HG02981 (cell line): ENCODE measurements around the gene PID1.

Source experiments
- ATAC-seq: cut with Tn5 transposase; IDR thresholded peaks from one replicate; pipeline ENCODE4 v1.9.1; 2021; ENCODE audit warnings: mild to moderate bottlenecking, moderate library complexity; ENCODE audit not compliant: unreplicated experiment

Gene PID1

GRCh38 chr2:229033816-229034215, 237.3 kb downstream of the PID1 start:
- no peak for ATAC-seq

DNA sequence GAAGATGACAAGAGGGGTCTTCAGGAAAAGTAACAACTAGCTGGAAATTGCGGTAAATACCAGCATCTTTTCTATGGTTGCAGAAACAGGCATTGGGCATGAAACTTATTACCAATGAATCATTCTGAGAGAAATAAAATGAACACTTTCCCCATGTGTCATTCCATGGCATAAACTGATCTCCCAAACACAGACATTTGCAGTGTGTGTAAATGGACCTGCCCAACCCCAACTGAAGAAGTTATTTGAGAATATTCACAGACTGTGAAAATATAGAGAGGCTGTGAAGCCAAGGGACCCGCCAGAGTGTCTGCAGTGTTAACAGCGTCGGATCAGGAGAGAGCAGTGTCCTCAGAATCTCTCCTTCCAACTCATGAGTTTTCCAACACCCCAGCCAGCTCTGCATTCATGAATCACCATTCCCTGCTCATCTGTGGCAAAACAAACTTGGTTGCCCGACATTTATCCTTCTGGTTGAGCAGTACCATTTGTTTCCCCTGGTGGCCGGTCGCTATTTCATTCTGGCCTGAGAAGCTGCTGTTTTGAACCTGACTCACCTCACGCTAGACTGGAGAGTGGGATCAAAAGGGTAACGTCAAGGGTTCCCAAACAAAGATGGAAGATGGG, 238.4 kb downstream of the PID1 start:
- ATAC-seq = no peak

GRCh38 chr2:229027353-229028105, 243.6 kb downstream of the PID1 start:
- no peak for ATAC-seq

- ATAC-seq = no peak
Observed at GRCh38 chr2:229025653-229026052, 245.4 kb downstream of the PID1 start.

DNA sequence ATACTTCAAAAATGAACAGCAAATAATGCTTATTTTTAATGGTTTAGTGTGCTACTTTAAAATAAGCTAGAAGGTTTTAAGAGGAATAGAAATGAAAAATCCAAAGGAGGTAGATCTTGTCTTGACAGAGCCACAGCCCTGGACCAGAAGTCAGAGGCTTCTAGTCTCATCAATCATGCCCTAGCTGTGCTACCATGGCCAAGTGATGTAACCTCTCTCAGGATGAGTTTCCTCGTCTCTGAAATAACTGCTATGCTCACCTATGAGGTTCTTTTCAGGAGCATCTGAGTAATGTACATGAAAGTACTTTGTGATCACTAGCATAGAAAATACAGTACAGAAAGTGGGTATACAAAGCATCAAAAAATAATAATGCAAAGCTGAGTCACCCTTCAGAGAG, 248.4 kb downstream of the PID1 start:
- ATAC-seq = no peak

DNA sequence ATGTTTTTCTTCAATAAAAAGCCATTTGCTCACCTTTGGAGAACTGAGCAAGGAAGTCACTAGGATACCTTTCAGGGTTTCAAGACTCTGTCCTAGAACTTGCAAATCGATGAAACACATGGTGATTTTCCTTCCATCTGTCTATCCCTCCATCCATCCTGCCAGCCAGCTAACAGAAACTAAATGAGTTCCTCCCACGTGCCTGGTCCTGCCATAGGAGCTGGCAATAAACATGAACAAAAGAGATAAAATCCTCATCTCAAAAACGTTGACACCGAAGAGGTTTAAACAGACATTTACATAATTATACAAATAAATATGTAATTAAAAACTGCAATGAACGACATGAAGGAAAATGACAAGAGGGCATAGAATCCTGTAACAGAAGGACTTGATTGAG, 249.0 kb downstream of the PID1 start:
- no peak for ATAC-seq

DNA sequence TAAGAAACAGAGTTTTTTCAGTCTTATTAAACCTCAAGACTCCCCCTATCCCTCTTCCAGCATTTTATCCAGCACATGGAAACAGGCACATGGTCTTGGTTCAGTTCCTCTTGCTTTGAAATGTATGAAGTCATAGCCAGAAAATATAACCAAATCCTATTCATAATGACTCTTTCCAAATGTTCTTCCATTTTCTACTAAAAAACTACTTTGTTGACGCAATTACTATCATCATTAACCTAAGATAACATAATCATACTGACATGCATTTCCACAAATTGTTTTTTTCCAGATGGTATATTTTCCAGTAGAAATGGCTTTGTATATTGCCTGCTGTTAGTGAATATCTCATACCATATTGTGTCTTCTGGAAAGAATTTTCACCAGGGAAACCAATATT, 261.3 kb downstream of the PID1 start:
- no peak for ATAC-seq

DNA sequence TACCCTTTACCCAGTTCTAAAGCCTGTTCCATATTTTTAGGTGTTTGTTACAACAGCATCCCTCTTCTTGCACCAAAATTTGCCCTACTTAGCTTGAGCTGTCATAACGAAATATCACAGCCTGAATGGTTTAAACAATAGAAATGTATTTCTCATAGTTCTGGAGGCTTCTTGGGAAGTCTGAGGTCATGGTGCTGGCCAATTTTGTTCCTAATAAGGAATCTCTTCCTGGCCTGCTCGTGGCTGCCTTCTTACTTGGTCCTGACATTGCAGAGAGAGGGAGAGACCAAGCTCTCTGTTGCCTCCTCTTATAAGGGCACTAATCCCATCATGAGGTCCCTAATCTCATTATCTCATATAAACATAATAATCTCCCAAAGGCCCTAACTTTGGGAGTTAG, 267.8 kb downstream of the PID1 start:
- ATAC-seq = no peak

GRCh38 chr2:229001196-229001595, 269.9 kb downstream of the PID1 start:
- ATAC-seq = no peak

- no peak for ATAC-seq
Observed at GRCh38 chr2:228999326-228999725, 271.8 kb downstream of the PID1 start.

DNA sequence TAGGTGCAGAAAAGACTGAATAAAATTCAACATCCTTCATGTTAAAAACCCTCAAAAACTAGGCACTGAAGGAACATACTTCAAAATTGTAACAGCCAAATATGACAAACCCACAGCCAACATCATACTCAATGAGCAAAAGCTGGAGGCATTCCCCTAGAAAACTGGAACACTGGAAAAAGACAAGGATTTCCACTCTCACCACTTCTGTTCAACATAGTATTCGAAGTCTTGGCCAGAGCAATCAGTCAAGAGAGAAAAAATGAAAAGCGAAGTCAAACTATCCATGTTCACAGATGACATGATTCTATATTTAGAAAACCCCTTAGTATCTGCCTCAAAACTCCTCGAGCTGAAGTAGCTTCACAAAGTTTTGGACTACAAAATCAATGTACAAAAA, 282.3 kb downstream of the PID1 start:
- no peak for ATAC-seq

DNA sequence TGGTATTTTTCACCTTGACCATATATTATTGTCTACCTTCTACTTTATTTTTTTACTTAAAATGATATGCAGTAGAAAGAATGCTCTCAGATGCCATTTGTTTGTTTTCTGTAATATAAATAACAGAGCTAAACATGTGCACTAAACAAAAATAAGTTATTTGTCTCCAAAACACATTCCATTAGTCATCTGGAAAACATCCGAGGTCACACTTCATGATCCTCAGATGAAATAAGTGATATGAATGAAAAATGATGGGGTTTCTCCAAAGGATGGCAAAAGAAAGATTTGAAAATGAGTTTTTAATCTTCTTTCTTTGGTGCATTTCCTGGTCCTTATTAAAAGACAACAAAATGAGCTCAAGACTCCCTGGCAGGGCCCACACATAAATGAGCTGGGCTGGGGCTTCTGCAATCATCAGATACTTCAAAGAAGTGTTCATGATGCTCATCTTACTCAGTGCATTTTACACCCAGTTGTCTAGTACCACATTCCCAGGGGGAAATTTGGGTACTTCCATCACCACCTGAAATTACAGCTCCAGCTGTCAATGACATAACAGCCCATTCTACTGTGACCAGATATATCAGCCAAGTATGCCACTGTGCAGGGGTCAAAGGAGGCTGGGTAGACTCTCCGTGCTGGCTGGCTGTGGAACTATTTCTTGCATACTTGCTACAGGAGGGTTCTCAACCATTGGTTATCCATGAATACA, 283.5 kb downstream of the PID1 start:
- no peak for ATAC-seq

DNA sequence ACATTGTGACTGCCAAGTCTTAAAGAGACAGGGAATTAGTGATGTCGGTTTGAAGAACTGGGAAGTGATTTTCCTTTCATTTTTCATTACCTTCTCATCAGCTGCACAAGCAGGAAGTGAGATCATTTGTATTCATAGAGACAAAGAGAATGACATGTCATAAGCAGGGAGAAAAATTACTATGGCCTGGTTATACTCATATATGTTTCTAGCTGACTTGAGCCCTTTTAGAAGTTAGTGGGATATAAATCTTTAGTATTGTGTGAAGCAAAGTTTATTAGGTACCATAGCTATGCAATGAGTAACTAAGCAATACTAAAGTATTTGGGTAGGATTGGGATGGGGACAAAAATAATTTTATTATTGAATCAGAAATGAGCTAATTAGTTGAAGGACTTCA, 284.1 kb downstream of the PID1 start:
- ATAC-seq = no peak

DNA sequence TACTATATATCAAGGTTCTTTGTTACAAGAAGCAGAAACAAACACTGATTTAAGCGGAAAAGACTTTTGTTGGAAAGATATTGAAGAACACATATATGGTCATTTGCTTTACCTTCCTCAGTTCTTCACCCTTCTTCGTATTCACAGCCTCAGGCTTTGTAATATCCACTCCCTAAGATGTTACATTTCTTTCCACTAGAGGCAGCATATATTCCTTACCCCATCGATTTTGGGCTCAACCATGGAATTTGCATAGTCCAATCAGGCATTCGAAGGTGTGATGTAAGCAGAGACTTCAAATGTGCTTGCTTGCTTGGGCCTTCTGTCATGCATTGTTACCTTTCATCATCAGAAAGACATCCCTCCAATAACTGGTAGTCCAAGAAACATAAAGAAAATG, 287.4 kb downstream of the PID1 start:
- ATAC-seq = no peak

DNA sequence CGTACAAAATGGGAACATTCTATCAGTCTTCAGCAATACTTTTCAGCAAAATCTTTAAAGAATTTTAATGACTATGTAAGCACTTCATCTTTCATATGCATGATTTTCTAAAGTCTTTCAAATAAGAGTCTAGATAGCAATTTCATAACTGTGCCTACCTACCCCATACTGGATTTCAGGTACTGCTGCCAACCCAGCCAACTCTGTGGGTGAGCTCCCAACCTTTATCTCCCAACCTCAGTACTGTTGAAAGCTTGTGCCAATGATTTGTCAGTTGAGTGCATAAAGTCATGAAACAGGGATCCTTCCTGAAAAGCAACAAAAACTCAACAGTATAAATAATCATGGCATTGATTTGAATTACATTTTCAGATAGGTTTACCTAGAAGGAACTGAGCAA, 296.9 kb downstream of the PID1 start:
- ATAC-seq = no peak
